Progenitor cell of endocrine pancreas (in vitro differentiated cells): ENCODE data around the gene STK26. TPM values are rescaled to one million over a fixed set of nuclear protein-coding genes. Genes with fewer than 3 reads are reported as not detected.
"Not testable (repeated sequence)": the region's sequence is repeated elsewhere in the genome, so short reads cannot be mapped to it uniquely, and the experiment has no call there.

Source experiments
- DNase-seq: peaks from one replicate; pipeline ENCODE4 v3.0.0; 2021; ENCODE audit warnings: low spot score; ENCODE audit not compliant: unreplicated experiment
- H3K27ac Mint-ChIP-seq: 2 replicates; pipeline ENCODE4 v1.8.0; 2021; ENCODE audit warnings: mild to moderate bottlenecking, moderate library complexity, mixed read lengths
- H3K27me3 Mint-ChIP-seq: 2 replicates; pipeline ENCODE4 v1.8.0; 2021; ENCODE audit warnings: mixed read lengths
- H3K36me3 Mint-ChIP-seq: 2 replicates; pipeline ENCODE4 v1.8.0; 2022; ENCODE audit warnings: mixed read lengths; ENCODE audit not compliant: insufficient read depth
- H3K4me1 Mint-ChIP-seq: 2 replicates; pipeline ENCODE4 v1.8.0; 2021; ENCODE audit warnings: low read depth, mixed read lengths
- H3K4me3 Mint-ChIP-seq: 2 replicates; pipeline ENCODE4 v1.8.0; 2021; ENCODE audit warnings: low read depth, mild to moderate bottlenecking, moderate library complexity, mixed read lengths
- H3K9me3 Mint-ChIP-seq: 2 replicates; pipeline ENCODE4 v1.8.0; 2021; ENCODE audit warnings: low read depth, mixed read lengths
- CTCF ChIP-seq: fragments of 200-600 bp; sonication (generic); IDR thresholded peaks from one replicate; pipeline ENCODE4 v1.5.0; 2021; ENCODE audit warnings: antibody characterized with exemption, mild to moderate bottlenecking; ENCODE audit not compliant: unreplicated experiment
- total RNA-seq: library from RNA; stranded (reverse); gene quantifications from 2 replicates; pipeline ENCODE4 v1.2.1, GENCODE V29; 2021

The STK26 gene
- total RNA-seq, 1 donor from 2014 or later: 65.2 TPM

- H3K4me3 Mint-ChIP-seq: no peak overlapping the region
- no peaks in the 10 kb centered on the region for H3K36me3 Mint-ChIP-seq
- no peaks in the 10 kb centered on the region for H3K27me3 Mint-ChIP-seq
- DNase-seq: no peak
- H3K9me3 Mint-ChIP-seq: peaks cover 8% of the 10 kb centered on the region
- no peak for TF ChIP-seq CTCF
- H3K4me1 Mint-ChIP-seq: peaks cover 17% of the 10 kb centered on the region
- H3K27ac Mint-ChIP-seq: no peak overlapping the region
Measured at GRCh38 chrX:131987252-131987651, 35.9 kb upstream of the STK26 start.

- no peaks in the 10 kb centered on the region for H3K36me3 Mint-ChIP-seq
- H3K27me3 Mint-ChIP-seq: no peaks in the 10 kb centered on the region
- peaks cover 17% of the 10 kb centered on the region for H3K4me1 Mint-ChIP-seq
- H3K27ac Mint-ChIP-seq: no peak overlapping the region
- DNase-seq: no peak
- no peak for TF ChIP-seq CTCF
- peaks cover 15% of the 10 kb centered on the region for H3K9me3 Mint-ChIP-seq
- H3K4me3 Mint-ChIP-seq: no peak overlapping the region
Measured at GRCh38 chrX:131988236-131988635, 34.9 kb upstream of the STK26 start.

- Mint-ChIP-seq H3K27ac (no peak overlapping the region), H3K36me3 (no peaks in the 10 kb centered on the region), H3K27me3 (no peaks in the 10 kb centered on the region), H3K4me3 (no peak overlapping the region), H3K9me3 (no peaks in the 10 kb centered on the region), H3K4me1 (peaks cover 3% of the 10 kb centered on the region)
- DNase-seq: no peak
- TF ChIP-seq CTCF: no peak
Measured at GRCh38 chrX:132001127-132001526, 22.0 kb upstream of the STK26 start.

- no peak overlapping the region for H3K27ac Mint-ChIP-seq
Measured at GRCh38 chrX:132004728-132005127, 18.4 kb upstream of the STK26 start.

GRCh38 chrX:132009350-132009749, 13.8 kb upstream of the STK26 start:
- peaks cover 5% of the 10 kb centered on the region for H3K4me1 Mint-ChIP-seq
- no peaks in the 10 kb centered on the region for H3K27me3 Mint-ChIP-seq
- H3K4me3 Mint-ChIP-seq: no peak overlapping the region
- no peak for DNase-seq
- TF ChIP-seq CTCF: no peak
- no peaks in the 10 kb centered on the region for H3K9me3 Mint-ChIP-seq
- H3K27ac Mint-ChIP-seq: no peak overlapping the region
- no peaks in the 10 kb centered on the region for H3K36me3 Mint-ChIP-seq

More at GRCh38 chrX:132004728-132005127, 18.4 kb upstream of the STK26 start:
- no peak for TF ChIP-seq CTCF
- H3K36me3 Mint-ChIP-seq: no peaks in the 10 kb centered on the region
- H3K4me1 Mint-ChIP-seq: peaks cover 3% of the 10 kb centered on the region
- no peak overlapping the region for H3K4me3 Mint-ChIP-seq
- H3K9me3 Mint-ChIP-seq: no peaks in the 10 kb centered on the region
- no peaks in the 10 kb centered on the region for H3K27me3 Mint-ChIP-seq
- no peak for DNase-seq

GRCh38 chrX:132010213-132010612, 12.9 kb upstream of the STK26 start:
- DNase-seq, H3K27ac Mint-ChIP-seq, H3K27me3 Mint-ChIP-seq, H3K4me1 Mint-ChIP-seq, H3K36me3 Mint-ChIP-seq, H3K4me3 Mint-ChIP-seq, H3K9me3 Mint-ChIP-seq: not testable (repeated sequence)
